Activated T-helper 9 cell treated with anti-CD3 and anti-CD28 coated beads, Interleukin-2, amount 50 U/mL, for 16 hours (primary cell): ENCODE data around the gene PEX3.
A peak's percentile ranks its signal among the peaks of the same experiment; 100 is the strongest.
"Not testable (repeated sequence)": the region's sequence is repeated elsewhere in the genome, so short reads cannot be mapped to it uniquely, and the experiment has no call there.

Experiments
- DNase-seq: peaks from one replicate; pipeline ENCODE4 v3.0.0-alpha.2; 2020; ENCODE audit warnings: low read depth

PEX3 gene

GRCh38 chr6:143506620-143507019 lies 56.0 kb downstream of the PEX3 start:
- no peak for DNase-seq

GRCh38 chr6:143507358-143508145 lies 56.9 kb downstream of the PEX3 start:
- DNase-seq = no peak

GRCh38 chr6:143510326-143510725 lies 59.7 kb downstream of the PEX3 start:
- not testable (repeated sequence) for DNase-seq

GRCh38 chr6:143510991-143511891 lies 60.6 kb downstream of the PEX3 start, which contains the start of gene FUCA2:
Gene FUCA2 (minus strand): TSS chr6:143511720. CDS start chr6:143511634, 86 bp downstream.
- peak; percentile 52 for DNase-seq

- DNase-seq = peak; percentile 10
Observed at GRCh38 chr6:143513410-143513809, 62.8 kb downstream of the PEX3 start.

DNA sequence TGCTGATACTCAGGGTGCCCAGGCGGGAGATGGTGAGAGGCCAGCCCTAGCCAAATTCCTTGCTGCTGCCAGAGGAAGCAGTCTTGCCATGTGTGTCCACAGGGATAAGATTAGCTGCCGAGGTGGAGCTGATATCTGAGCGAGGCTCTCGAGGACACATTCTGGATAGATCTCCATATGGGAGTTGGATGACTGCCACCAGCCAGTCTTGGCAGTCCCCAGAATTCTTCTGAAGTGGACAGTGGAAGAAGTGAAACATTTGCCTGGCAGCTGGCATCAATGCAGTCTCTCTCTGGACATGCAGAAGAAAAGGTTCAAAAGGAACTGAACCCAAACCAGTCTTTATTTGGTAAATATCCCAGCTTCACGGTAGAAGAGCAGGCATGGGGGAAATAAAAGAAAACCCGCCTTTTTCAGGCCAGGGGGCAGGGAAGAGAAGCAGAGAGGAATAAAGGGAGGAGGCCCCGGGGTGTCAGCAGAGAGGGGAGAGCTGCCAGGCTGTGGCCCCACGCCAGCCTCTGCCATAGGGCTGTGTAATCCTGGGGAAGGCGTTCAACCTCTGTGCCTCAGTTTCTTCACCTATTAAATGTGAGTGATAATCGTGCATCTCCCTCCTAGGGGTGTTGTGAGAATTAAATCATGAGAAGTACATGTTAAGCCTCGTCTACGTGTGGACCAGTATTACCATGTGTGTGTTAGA lies 64.6 kb downstream of the PEX3 start:
- DNase-seq = no peak

GRCh38 chr6:143515766-143516355 lies 65.3 kb downstream of the PEX3 start:
- DNase-seq = no peak

DNA sequence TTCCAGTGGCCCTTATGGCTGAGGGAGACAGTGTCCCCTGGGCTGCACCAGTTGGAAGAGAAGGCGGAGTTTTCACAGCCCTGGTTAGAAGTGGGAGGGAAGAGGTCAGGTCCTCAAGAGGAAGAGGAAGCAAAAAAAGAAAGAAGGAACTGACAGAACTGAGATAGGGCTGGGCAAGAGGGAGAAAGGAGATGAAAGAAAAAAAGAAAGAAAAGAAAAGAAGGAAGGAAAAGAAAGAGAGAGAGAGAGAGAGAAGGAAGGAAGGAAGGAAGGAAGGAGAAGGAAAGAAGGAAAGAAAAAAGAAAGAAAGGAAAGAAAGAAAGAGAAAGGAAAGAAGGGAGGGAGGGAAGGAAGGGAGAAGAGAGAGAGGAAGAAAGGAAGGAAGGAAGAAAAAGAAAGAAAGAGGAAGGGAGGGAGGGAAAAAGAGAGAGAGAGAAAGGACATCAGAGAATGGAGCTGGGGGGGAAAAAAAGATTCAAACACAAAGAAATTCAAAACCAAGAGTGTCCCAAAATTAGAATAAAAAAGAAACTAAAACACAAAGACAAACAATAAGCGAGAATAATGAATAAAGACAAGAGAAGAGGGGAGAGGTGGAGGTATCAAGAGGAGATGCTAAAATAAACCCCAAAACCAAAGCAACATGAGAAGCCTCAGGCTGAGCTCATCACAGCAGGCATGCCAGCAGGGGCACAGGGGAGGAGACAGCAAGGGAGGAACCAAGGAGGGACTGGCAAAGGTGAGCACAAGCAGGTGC lies 66.3 kb downstream of the PEX3 start:
- no peak for DNase-seq

- DNase-seq = no peak
Observed at GRCh38 chr6:143517447-143517773, 66.8 kb downstream of the PEX3 start.

DNA sequence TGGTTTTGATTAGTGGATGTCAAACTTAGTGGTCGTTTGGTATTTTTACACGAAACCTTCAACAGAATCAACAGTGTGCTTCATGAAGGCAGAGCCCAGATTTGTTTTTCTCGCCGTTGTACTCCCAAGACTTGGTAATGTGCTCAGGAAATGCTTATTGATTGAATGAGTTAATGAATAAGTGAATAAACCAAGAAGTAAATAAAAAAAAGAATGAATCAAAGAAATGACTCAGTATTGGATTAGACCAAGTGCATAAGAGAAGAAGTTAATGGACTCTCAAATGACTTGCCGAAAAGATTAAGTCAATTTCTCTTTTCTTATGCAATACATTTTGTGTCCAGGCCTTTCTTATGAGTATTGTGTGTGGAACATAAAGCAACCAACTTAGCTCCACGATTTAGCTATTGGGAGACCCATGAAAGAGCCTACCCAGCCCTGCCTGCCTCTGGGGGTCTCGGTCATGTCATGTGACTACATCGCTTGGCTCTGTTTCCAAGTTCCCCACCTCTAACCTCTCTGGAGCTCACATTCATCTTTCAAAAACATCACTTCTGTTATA lies 71.5 kb downstream of the PEX3 start:
- no peak for DNase-seq

- no peak for DNase-seq
Observed at GRCh38 chr6:143525356-143525755, 74.8 kb downstream of the PEX3 start.

DNA sequence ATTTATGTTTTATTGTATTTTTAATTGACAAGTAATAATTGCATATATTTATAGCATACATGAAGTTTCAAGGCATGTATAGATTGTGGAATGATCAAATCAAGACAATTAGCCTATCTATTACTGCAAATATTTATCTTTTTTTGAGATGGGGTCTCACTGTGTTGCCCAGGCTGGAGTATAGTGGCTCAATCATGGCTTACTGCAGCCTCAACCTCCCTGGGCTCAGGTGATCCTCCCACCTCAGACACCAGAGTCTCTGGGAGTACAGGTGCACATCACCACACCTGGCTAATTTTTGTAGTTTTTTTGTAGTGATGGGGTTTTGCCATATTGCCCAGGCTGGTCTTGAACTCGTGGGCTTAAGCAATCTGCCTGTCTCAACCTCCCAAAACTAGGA lies 77.1 kb downstream of the PEX3 start:
- no peak for DNase-seq

DNA sequence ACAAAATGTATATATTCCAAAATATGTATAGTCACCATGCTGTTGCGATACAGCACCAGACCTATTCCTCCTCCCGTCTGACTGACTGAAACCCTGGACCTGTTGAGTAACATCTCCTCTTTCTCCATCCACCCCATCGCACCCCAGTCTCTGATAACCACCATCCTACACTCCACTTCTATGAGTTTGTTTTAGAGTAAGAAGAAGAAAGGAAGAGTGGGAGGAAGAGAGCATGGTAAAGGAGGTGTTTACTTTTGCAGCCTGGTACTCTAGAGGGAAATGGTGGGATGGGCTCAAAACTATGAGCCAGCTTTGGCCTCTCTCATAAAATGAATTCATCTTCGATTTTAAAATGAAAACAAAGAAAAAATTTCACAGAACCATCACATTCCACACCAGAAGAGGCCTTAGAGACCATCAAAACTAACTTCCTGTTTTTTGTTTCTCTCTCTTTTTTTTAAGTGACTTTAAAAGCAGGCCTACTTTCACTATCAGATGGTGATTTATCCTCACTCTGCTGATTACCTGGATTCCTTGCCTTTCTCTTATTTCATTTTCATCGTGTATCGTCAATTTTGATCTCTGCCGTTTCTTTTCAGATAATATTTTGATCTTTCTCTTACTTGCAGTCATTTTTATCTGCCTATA lies 77.7 kb downstream of the PEX3 start:
- DNase-seq = no peak

GRCh38 chr6:143529095-143529494 lies 78.5 kb downstream of the PEX3 start:
- no peak for DNase-seq

DNA sequence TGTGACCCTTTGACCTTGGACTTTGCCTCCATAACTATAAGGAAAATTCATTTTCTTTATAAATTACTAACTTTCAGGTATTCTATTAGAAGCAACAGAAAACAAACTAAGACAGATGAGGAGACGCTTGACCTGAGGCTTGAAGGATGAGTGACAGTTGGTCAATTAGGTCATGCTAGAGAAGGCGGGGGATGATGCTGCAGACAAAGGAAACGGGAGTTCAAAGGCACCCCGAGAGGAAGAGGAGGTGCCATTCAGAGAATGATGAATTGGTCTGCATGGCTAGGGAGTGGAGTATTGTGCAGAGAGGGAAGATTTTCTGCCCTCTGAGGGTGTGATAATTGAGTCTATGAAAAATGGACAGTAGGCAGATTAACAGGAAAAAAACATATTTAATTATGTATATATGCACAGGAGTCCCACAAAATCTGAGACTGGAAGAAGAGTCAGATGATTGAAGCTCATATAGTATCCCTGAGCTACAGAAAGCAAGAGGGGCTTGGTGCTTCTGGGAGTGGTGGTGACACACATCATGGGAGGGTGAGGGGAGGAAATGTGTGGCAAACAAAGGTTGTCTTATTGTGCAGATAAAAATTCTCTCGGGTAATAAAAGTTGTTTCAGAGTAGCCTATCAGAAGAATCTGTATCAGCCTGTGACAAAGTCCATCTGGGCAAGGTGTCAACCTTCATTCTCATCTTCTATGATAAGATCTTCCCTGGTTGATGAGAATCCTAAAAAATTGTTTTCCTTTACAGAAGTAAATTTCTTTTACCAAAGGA lies 81.3 kb downstream of the PEX3 start:
- DNase-seq = no peak

- no peak for DNase-seq
Observed at GRCh38 chr6:143535189-143535614, 84.6 kb downstream of the PEX3 start.

DNA sequence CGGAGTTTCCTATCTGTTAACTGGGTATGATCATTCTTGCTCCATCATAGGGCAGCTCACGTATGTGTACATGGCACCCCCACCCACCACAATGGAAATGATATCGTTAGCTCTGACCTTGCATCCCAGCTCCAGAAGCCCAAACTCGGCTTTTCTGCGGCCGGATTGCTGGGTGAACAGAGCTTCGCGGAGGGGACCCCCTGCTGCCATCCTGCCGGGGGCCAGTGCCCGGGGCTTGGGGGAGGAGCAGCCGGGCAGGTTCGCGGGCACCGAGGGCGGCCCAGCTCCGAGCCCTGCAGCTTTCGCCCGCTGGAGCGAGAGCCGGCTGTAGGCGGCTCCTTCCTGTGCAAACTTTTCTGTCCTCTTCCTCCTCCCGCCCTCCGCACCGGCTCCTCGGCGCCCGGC lies 85.9 kb downstream of the PEX3 start:
- DNase-seq = peak; percentile 31

- DNase-seq = peak; percentile 47
Observed at GRCh38 chr6:143536866-143537691, 86.5 kb downstream of the PEX3 start.

DNA sequence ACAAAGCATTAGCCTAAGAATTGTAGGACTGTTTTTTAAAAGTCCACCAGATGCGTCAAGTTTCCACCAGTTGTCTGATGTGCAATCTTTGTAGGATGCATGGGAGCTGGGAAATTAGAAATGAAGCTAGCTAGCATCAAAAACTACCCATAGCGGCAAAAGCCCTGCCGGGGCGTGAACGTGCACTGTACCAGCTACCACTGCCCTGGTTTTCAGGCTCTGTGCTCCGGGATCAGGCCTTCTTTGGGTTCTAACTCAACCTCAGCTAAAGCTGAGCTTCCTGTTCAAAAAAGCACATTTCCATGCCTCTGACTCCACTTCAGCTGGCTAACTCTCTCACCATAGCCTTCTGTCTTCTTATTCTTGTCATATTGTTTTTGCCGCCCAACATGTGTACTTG lies 87.8 kb downstream of the PEX3 start:
- no peak for DNase-seq
